ENCODE measurements around the gene CTNNA2.

DNA sequence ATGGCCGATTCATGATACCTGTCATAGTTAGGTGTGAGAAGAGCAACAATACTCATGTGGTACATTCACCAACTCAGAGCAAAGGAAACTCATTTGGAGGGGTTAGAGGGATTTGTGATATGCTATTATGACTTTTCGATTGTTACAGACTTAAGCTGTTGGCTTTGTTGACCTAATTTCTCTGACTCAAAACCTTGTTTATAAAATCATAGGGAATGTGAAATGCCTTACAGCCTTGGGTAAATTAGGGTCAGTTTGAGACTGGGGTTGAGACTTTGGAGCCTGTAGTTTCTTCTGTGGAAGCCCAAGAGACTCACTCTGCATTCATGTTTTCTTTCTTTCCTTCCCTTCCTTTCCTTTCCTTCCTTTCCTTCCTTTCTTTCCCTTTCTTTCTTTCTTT, 529.8 kb downstream of the CTNNA2 start:
- TF ChIP-seq, protein P1, sequence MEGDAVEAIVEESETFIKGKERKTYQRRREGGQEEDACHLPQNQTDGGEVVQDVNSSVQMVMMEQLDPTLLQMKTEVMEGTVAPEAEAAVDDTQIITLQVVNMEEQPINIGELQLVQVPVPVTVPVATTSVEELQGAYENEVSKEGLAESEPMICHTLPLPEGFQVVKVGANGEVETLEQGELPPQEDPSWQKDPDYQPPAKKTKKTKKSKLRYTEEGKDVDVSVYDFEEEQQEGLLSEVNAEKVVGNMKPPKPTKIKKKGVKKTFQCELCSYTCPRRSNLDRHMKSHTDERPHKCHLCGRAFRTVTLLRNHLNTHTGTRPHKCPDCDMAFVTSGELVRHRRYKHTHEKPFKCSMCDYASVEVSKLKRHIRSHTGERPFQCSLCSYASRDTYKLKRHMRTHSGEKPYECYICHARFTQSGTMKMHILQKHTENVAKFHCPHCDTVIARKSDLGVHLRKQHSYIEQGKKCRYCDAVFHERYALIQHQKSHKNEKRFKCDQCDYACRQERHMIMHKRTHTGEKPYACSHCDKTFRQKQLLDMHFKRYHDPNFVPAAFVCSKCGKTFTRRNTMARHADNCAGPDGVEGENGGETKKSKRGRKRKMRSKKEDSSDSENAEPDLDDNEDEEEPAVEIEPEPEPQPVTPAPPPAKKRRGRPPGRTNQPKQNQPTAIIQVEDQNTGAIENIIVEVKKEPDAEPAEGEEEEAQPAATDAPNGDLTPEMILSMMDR (IDR thresholded peaks at IDR 0.05) = no peak
- TF ChIP-seq EZH2phosphoT487 (IDR thresholded peaks at IDR 0.05) = no peak

Measured in neural progenitor cell (in vitro differentiated cells).